OCI-LY7 (cell line): ENCODE results near the gene TMA7B. TPM values are rescaled to one million over a fixed set of nuclear protein-coding genes. Genes with fewer than 3 reads are reported as not detected.

Experiments
- BruUV-seq: library from RNA; stranded (reverse); fragments of 400-500 nt; replicated peaks from 2 replicates; lab custom pipeline; 2021; lab: Mats Ljungman, UMichigan
- CTCF ChIA-PET: fragments of 300-600 bp; sonication (Branson Sonifier 250); formaldehyde crosslinking; loops from one replicate; lab custom pipeline; 2022; ENCODE audit warnings: antibody characterized with exemption; ENCODE audit not compliant: unreplicated experiment; lab: Charles Lee
- POLR2A ChIA-PET: fragments of 300-600 bp; sonication (Branson Sonifier 250); formaldehyde crosslinking; loops from one replicate; lab custom pipeline; 2022; ENCODE audit warnings: antibody characterized with exemption; lab: Charles Lee
- DNase-seq: peaks from one replicate; pipeline ENCODE4 v3.0.0-alpha.2; 2015; ENCODE audit warnings: low spot score
- H2AFZ ChIP-seq: fragments of 200-600 bp; sonication (generic), shearing (Covaris generic); 2 replicates; pipeline ENCODE4 v1.6.1; 2014; ENCODE audit warnings: mild to moderate bottlenecking, antibody characterized with exemption, low read length, moderate library complexity
- H3K27ac ChIP-seq: fragments of 200-600 bp; sonication (generic); 2 replicates; pipeline ENCODE4 v1.5.1; 2014; ENCODE audit warnings: mixed run types, low read depth, mild to moderate bottlenecking, moderate library complexity, low read length, inconsistent platforms; ENCODE audit not compliant: poor library complexity, severe bottlenecking
- H3K36me3 ChIP-seq: fragments of 200-600 bp; sonication (generic); 2 replicates; pipeline ENCODE4 v1.6.1; 2014; ENCODE audit warnings: mild to moderate bottlenecking, antibody characterized with exemption, low read length, moderate library complexity, mixed read lengths; ENCODE audit not compliant: insufficient read depth
- H3K4me1 ChIP-seq: fragments of 200-600 bp; sonication (generic); 2 replicates; pipeline ENCODE4 v1.5.1; 2014; ENCODE audit warnings: mild to moderate bottlenecking, low read length; ENCODE audit not compliant: insufficient read depth, poor library complexity, severe bottlenecking
- H3K4me2 ChIP-seq: fragments of 200-600 bp; sonication (generic); 2 replicates; pipeline ENCODE4 v1.6.1; 2014; ENCODE audit warnings: mild to moderate bottlenecking, low read length
- H3K4me3 ChIP-seq: fragments of 200-600 bp; sonication (generic); 2 replicates; pipeline ENCODE4 v1.5.1; 2014; ENCODE audit warnings: mild to moderate bottlenecking, low read depth, low read length; ENCODE audit not compliant: poor library complexity, severe bottlenecking
- H3K79me2 ChIP-seq: fragments of 200-600 bp; sonication (generic); 2 replicates; pipeline ENCODE4 v1.6.1; 2016; ENCODE audit warnings: low read depth, mild to moderate bottlenecking, low read length, moderate library complexity, mixed read lengths; ENCODE audit not compliant: insufficient read depth
- H3K9me2 ChIP-seq: fragments of 200-600 bp; sonication (generic); 2 replicates; pipeline ENCODE4 v1.6.1; 2016; ENCODE audit warnings: mild to moderate bottlenecking, low read length, mixed read lengths; ENCODE audit not compliant: insufficient read depth
- H3K9me3 ChIP-seq: fragments of 200-600 bp; sonication (generic); 2 replicates; pipeline ENCODE4 v1.6.1; 2014; ENCODE audit warnings: mild to moderate bottlenecking, mixed run types, low read length, mixed read lengths
- H4K20me1 ChIP-seq: fragments of 200-600 bp; sonication (generic); 2 replicates; pipeline ENCODE4 v1.6.1; 2014; ENCODE audit warnings: mild to moderate bottlenecking, antibody characterized with exemption, low read length, moderate library complexity, mixed read lengths; ENCODE audit not compliant: insufficient read depth
- EZH2phosphoT487 ChIP-seq: fragments of 200-600 bp; sonication (generic); IDR thresholded peaks from 2 replicates; pipeline ENCODE4 v1.6.1; 2018; ENCODE audit warnings: low read depth, borderline replicate concordance, mild to moderate bottlenecking, mixed run types, antibody characterized with exemption, low read length, moderate library complexity, mixed read lengths
- intact Hi-C: fragments of 100-400 bp; cut with micrococcal nuclease; formaldehyde crosslinking; loops from one replicate; pipeline ENCODE4 v1.10.0; 2022; ENCODE audit not compliant: unreplicated experiment
- total RNA-seq, 2 experiments: library from RNA; depleted of rRNA in 1 of 2; stranded (reverse); fragments of >200 nt in 1 of 2; shearing (Covaris generic) in 1 of 2; gene quantifications; 2 replicates each; pipeline ENCODE4 v1.2.3, GENCODE V29; 2014 to 2022
- TF ChIP-seq, protein P1 (sequence below): fragments of 200-600 bp; sonication (generic); conservative IDR thresholded peaks from 2 replicates; pipeline ENCODE4 v1.5.1; 2014; ENCODE audit warnings: mild to moderate bottlenecking, antibody characterized with exemption, low read length, moderate library complexity, mixed read lengths

TMA7B gene
- total RNA-seq, 2 experiments from 2014 or later, result not detected

DNA sequence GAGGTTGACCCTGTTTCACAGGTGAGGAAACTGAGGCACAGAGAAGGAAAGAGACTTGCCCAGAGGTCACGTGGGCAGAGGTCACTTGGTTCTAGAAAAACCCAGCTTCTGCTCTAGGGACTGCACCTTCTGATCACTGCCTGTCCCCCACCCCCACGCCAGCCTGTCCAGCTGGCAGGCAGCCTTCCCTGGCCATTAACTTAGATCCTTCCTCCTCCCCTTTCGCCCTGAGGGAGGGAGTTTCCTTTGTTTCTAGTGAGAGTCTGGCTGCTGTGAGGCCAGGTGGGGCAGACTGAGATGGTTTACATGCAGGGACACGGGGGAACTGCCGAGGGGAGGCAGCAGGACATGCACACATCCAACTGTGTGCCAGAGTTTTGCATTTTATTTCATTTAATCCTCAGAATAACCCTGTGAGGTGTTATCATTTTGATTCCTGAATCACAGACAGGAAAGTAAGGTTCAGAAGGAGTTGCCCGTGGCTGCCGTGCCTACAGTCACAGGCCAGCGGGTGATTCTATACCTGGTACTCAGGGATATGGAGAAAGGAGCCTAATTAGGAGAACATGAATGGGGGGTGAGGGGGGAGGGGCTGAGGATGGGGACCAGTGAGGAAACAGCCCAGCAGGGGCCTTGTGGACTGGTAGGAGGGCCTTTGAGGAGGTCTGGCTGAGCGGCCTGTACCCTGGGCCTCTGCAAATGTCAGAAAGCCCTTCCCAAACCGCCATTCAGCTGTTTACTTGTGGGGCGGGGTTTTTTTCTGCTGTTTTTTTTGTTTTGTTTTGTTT, 37.9 kb downstream of the TMA7B start:
- ChIA-PET POLR2A (no interaction called here), CTCF (no interaction called here)
- Histone ChIP-seq H3K4me1 (no peaks in the 10 kb centered on the region), H3K9me2 (no peaks in the 10 kb centered on the region), H4K20me1 (no peaks in the 10 kb centered on the region), H3K79me2 (no peaks in the 10 kb centered on the region), H3K9me3 (no peaks in the 10 kb centered on the region), H3K27ac (no peak overlapping the region), H3K36me3 (no peaks in the 10 kb centered on the region), H3K4me3 (no peak overlapping the region), H3K4me2 (no peak overlapping the region), H2AFZ (no peak overlapping the region)
- TF ChIP-seq EZH2phosphoT487, result no peak
- TF ChIP-seq, protein P1, sequence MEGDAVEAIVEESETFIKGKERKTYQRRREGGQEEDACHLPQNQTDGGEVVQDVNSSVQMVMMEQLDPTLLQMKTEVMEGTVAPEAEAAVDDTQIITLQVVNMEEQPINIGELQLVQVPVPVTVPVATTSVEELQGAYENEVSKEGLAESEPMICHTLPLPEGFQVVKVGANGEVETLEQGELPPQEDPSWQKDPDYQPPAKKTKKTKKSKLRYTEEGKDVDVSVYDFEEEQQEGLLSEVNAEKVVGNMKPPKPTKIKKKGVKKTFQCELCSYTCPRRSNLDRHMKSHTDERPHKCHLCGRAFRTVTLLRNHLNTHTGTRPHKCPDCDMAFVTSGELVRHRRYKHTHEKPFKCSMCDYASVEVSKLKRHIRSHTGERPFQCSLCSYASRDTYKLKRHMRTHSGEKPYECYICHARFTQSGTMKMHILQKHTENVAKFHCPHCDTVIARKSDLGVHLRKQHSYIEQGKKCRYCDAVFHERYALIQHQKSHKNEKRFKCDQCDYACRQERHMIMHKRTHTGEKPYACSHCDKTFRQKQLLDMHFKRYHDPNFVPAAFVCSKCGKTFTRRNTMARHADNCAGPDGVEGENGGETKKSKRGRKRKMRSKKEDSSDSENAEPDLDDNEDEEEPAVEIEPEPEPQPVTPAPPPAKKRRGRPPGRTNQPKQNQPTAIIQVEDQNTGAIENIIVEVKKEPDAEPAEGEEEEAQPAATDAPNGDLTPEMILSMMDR, result no peak
- DNase-seq, result no peak
- no TSS peak for BruUV-seq
- intact Hi-C loops, result no loop called here

DNA sequence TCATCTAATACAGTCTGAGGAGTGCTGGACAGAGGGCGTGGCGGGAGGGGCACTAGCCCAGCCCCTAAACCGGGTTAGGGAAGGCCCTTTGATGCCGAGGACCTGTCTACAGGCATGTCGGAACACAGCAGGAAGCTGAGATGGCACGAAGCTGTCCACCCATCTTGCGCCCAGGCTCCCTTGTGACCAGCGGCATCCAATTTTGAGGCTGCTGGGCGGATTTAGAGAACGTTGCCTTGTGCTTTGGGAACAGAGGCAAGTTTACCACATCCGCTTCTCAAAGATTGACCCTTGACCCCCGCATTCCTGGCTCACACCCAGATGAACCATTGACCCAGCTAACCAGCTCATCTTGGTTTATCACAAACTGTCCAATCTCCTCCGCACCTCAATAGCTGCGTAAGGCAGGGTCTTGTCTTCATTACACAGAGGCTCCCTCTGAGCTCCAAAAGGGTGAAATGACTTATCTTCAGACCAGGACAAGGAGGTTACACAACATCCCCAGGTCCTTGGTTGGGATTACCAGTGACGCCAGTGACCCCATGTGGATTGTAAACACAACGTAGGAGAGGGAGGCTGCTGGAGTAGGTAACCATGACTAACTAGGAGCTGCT, 39.1 kb downstream of the TMA7B start:
- DNase-seq, result peak; percentile 20
- CTCF ChIA-PET, result no interaction called here
- Histone ChIP-seq H3K4me2 (no peak overlapping the region), H2AFZ (no peak overlapping the region), H4K20me1 (no peaks in the 10 kb centered on the region), H3K9me3 (no peaks in the 10 kb centered on the region), H3K9me2 (no peaks in the 10 kb centered on the region), H3K79me2 (no peaks in the 10 kb centered on the region), H3K4me1 (no peaks in the 10 kb centered on the region), H3K36me3 (no peaks in the 10 kb centered on the region), H3K27ac (no peak overlapping the region), H3K4me3 (no peak overlapping the region)
- POLR2A ChIA-PET, result interaction anchor here (0.6 kb wide), 1 partner anchor 28 kb away, joined by 3 read pairs; no protein-coding TSS in a partner anchor
- no TSS peak for BruUV-seq
- intact Hi-C loops, result no loop called here
- TF ChIP-seq EZH2phosphoT487, result no peak
- TF ChIP-seq, protein P1, result no peak

DNA sequence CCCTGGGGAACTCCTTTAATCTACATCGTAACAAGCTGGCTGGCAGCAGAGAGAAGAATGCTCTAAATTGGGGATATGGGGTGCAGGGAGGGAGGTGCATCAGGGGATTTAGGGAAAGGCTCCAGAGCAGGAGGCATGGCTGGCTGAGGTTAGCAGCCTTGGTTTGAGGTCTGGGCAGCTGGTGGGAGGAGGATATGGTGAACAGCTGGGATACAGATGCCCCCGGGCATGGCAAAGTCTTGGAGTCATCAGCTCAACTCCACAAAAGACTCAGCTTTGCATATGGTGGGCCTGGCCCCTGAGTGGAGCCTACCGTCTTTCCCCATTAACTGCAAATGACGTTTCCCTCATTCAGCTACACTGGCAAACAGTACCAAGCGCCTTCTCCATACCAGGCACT, 40.0 kb downstream of the TMA7B start:
- TF ChIP-seq, protein P1, result no peak
- TF ChIP-seq EZH2phosphoT487, result no peak
- H3K9me2 ChIP-seq, result no peaks in the 10 kb centered on the region
- H4K20me1 ChIP-seq, result no peaks in the 10 kb centered on the region
- intact Hi-C loops, result no loop called here
- H2AFZ ChIP-seq, result no peak overlapping the region
- no peak overlapping the region for H3K27ac ChIP-seq
- no peak overlapping the region for H3K4me2 ChIP-seq
- BruUV-seq, result no TSS peak
- H3K9me3 ChIP-seq, result no peaks in the 10 kb centered on the region
- CTCF ChIA-PET, result no interaction called here
- DNase-seq, result no peak
- no peak overlapping the region for H3K4me3 ChIP-seq
- no peaks in the 10 kb centered on the region for H3K4me1 ChIP-seq
- POLR2A ChIA-PET, result interaction anchor here (0.6 kb wide), 1 partner anchor 28 kb away, joined by 3 read pairs; no protein-coding TSS in a partner anchor
- no peaks in the 10 kb centered on the region for H3K79me2 ChIP-seq
- H3K36me3 ChIP-seq, result no peaks in the 10 kb centered on the region
